CD4-positive, alpha-beta T cell (primary cell): ENCODE results near the gene CATSPER1. TPM values are rescaled to one million over a fixed set of nuclear protein-coding genes. Genes with fewer than 3 reads are reported as not detected.

ENCODE experiments used
- ATAC-seq: fragments of 200-7000 bp; cut with Tn5 transposase; one replicate; pipeline ENCODE4 v1.10.0; 2022; ENCODE audit warnings: mild to moderate bottlenecking; ENCODE audit not compliant: poor library complexity
- CTCF ChIA-PET: fragments of 350-600 bp; sonication (Branson Sonifier 250); formaldehyde crosslinking; loops from one replicate; lab custom pipeline; 2021; ENCODE audit warnings: antibody characterized with exemption, inconsistent platforms; lab: Charles Lee
- POLR2A ChIA-PET: fragments of 350-600 bp; sonication (Branson Sonifier 250); formaldehyde crosslinking; loops from one replicate; lab custom pipeline; 2021; ENCODE audit warnings: antibody characterized with exemption, inconsistent platforms; lab: Charles Lee
- DNase-seq, 14 experiments: peaks; one replicate each; pipeline ENCODE4 v3.0.0-alpha.2; 2013 to 2020; ENCODE audit warnings: mixed read lengths in 2 of 14
- H3K27ac ChIP-seq, 2 donors: one replicate each; pipeline versions ENCODE4 v1.5.1 to v1.7.0; 2013; ENCODE audit warnings: low read length in 2 of 2, low read depth in 1 of 2, mild to moderate bottlenecking in 1 of 2
- H3K27me3 ChIP-seq, 2 experiments: 1 replicate in 1 of 2; 2 replicates in 1 of 2; pipeline versions ENCODE4 v1.6.1 to v1.7.0; 2013; ENCODE audit warnings: low read length in 2 of 2, control low read depth in 1 of 2, mild to moderate bottlenecking in 1 of 2, moderate library complexity in 1 of 2; ENCODE audit not compliant: insufficient read depth in 2 of 2, control insufficient read depth in 1 of 2
- H3K36me3 ChIP-seq: one replicate; pipeline ENCODE4 v1.6.1; 2013; ENCODE audit warnings: low read length, control low read depth; ENCODE audit not compliant: insufficient read depth
- H3K4me1 ChIP-seq: one replicate; pipeline ENCODE4 v1.6.1; 2013; ENCODE audit warnings: low read length, control low read depth; ENCODE audit not compliant: insufficient read depth
- H3K4me3 ChIP-seq: one replicate; pipeline ENCODE4 v1.5.1; 2013; ENCODE audit warnings: mild to moderate bottlenecking, low read length, moderate library complexity
- H3K9me3 ChIP-seq, 2 experiments: 1 replicate in 1 of 2; 2 replicates in 1 of 2; pipeline versions ENCODE4 v1.6.1 to v1.7.0; 2013; ENCODE audit warnings: low read length in 2 of 2, mild to moderate bottlenecking in 2 of 2, control low read depth in 1 of 2, moderate library complexity in 1 of 2; ENCODE audit not compliant: control insufficient read depth in 1 of 2, insufficient read depth in 1 of 2
- H3K27ac Mint-ChIP-seq: one replicate; pipeline ENCODE4 v1.8.0; 2020; ENCODE audit warnings: mixed read lengths
- H3K27me3 Mint-ChIP-seq: one replicate; pipeline ENCODE4 v1.8.0; 2021; ENCODE audit warnings: mixed read lengths
- H3K36me3 Mint-ChIP-seq: one replicate; pipeline ENCODE4 v1.8.0; 2021; ENCODE audit warnings: low read depth, mixed read lengths
- H3K4me1 Mint-ChIP-seq: one replicate; pipeline ENCODE4 v1.8.0; 2021; ENCODE audit warnings: low read depth, mixed read lengths
- H3K4me3 Mint-ChIP-seq: one replicate; pipeline ENCODE4 v1.8.0; 2020; ENCODE audit warnings: mild to moderate bottlenecking, mixed read lengths
- H3K9me3 Mint-ChIP-seq: one replicate; pipeline ENCODE4 v1.8.0; 2020; ENCODE audit warnings: mixed read lengths
- intact Hi-C, 2 experiments: fragments of 100-400 bp; cut with DNase I in 1 of 2; cut with micrococcal nuclease in 1 of 2; formaldehyde crosslinking; loops; one replicate each; pipeline versions ENCODE4 v1.15.1 to v1.9.0; 2023 to 2025; cut with DNase I, micrococcal nuclease
- total RNA-seq, 174 experiments: library from RNA in 2 of 174; stranded (reverse) in 2 of 174; gene quantifications; one replicate each; pipeline ENCODE4 v1.2.3 and lab custom pipeline; 2021 to 2026
- TF ChIP-seq, protein P1 (sequence below): fragments of 200-600 bp; IDR thresholded peaks from one replicate; pipeline ENCODE4 v1.8.0; 2022; ENCODE audit warnings: antibody characterized with exemption, mild to moderate bottlenecking

Gene CATSPER1
- total RNA-seq, 2 experiments from 2014 or later: not detected

DNA sequence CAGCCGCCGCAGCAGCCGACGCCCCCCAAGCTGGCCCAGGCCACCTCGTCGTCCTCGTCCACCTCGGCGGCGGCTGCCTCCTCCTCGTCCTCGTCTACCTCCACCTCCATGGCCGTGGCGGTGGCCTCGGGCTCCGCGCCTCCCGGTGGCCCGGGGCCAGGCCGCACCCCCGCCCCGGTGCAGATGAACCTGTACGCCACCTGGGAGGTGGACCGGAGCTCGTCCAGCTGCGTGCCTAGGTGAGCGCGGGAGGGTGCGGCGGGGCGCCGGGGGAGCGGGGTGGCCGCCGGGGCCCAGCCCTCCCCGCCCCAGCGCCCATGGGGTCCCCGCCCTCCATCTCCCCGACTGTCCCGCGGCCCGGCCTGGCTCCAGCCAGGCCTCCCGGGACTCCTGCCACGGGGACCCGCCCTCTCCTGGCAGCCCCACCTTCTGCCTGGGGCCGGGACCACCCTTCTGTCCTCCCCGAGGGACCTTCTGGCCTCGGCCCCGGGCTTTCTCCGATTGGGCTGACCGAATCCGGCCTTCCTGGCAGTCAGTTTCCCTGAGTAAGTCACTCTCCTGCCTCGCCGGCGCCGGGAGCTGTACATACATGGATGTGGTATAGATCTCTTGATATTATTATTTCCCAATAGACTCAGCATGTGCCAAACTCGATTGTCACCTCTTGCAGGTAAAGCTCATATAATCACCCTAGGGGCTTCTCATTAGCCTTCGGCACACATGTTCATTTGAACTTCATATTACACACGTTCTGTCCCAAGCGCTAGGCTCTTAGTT, 44.5 kb upstream of the CATSPER1 start:
- H3K4me1 Mint-ChIP-seq: peaks cover 73% of the 10 kb centered on the region
- ATAC-seq: peak; percentile 10
- peaks cover 85% of the 10 kb centered on the region for H3K36me3 Mint-ChIP-seq
- H3K9me3 Mint-ChIP-seq: no peaks in the 10 kb centered on the region
- H3K27ac ChIP-seq: peak overlapping the region; percentile 51 to 62
- intact Hi-C loops: loop anchor here (1.0 to 5.0 kb wide), 4 partner anchors 11 to 47 kb away; partner anchors contain the start of gene SF3B2 (in 1 of the 2)
- H3K4me1 ChIP-seq: peaks cover 44% of the 10 kb centered on the region
- peak in 6 of 14 experiments; percentile 17 to 66 (median 38) for DNase-seq
- H3K36me3 ChIP-seq: peaks cover 59% of the 10 kb centered on the region
- H3K4me3 ChIP-seq: peak overlapping the region; percentile 87
- TF ChIP-seq, protein P1, sequence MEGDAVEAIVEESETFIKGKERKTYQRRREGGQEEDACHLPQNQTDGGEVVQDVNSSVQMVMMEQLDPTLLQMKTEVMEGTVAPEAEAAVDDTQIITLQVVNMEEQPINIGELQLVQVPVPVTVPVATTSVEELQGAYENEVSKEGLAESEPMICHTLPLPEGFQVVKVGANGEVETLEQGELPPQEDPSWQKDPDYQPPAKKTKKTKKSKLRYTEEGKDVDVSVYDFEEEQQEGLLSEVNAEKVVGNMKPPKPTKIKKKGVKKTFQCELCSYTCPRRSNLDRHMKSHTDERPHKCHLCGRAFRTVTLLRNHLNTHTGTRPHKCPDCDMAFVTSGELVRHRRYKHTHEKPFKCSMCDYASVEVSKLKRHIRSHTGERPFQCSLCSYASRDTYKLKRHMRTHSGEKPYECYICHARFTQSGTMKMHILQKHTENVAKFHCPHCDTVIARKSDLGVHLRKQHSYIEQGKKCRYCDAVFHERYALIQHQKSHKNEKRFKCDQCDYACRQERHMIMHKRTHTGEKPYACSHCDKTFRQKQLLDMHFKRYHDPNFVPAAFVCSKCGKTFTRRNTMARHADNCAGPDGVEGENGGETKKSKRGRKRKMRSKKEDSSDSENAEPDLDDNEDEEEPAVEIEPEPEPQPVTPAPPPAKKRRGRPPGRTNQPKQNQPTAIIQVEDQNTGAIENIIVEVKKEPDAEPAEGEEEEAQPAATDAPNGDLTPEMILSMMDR: no peak
- H3K9me3 ChIP-seq: no peaks in the 10 kb centered on the region
- ChIA-PET POLR2A (interaction anchor here (0.5 to 7.0 kb wide), 15 partner anchors 10 to 574 kb away, joined by 3 to 135 read pairs (median 5); partner anchors contain the start of gene SF3B2), CTCF (interaction anchor here (0.6 to 4.0 kb wide), 10 partner anchors 9 to 1274 kb away, joined by 3 to 28 read pairs (median 4); partner anchors contain the start of gene SF3B2)
- H3K27me3 Mint-ChIP-seq: no peaks in the 10 kb centered on the region
- peak overlapping the region; percentile 96 for H3K4me3 Mint-ChIP-seq
- H3K27ac Mint-ChIP-seq: peak overlapping the region; percentile 88
- H3K27me3 ChIP-seq: no peaks in the 10 kb centered on the region

DNA sequence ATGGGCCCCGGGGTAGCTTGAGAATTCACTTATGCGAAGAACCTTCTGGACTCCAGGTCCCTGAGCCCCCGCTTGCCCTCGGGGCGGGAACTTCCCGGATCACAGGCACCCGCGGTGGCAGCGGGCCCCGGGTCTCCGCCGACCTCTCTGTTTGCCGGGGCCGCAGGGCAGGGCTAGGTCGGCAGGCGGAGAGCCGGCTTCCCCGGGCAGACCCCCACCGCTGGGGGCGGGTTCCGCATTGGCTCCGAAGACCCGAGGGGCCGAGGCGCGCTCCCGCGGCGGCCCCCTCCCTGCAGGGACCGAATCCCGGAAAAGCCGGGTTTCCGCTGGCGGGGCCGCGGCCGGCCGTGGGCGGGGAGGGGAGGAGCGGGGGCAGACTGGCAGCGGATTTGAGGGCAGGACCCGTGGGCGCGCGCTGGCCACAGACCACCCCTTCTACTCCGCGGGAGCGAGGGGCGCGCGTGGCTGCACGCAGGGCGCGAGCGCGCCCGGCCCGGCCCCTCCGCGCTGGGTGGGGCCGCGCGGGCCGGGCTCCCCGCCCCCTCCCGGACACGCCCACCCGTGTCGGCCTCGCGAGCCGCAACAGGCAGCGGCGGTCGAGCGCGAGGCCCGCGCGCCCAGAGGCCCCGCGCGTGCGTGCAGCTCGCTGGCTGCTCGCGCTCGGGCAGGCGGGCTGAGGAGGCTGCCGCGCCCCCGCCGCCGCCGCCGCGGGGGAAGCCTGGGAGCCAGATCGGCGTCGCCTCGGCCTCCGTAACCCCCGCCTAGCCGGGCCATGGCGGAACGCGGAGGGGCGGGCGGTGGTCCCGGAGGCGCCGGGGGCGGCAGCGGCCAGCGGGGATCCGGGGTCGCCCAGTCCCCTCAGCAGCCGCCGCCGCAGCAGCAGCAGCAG, 43.7 kb upstream of the CATSPER1 start, which contains the start of gene PACS1:
TSS of gene PACS1 (plus strand) at position 558 of the 889 bp plus-strand sequence. CDS start at position 773, 215 bp downstream.
- Histone ChIP-seq H3K4me3 (peak within 1 kb of the TSS; percentile 87), H3K27ac (peak within 1 kb of the TSS; percentile 81 to 85), H3K36me3 (peaks cover 58% of the 10 kb centered on the region), H3K9me3 (peaks cover 0 to 2% of the 10 kb centered on the region in 2 experiments), H3K27me3 (no peaks in the 10 kb centered on the region), H3K4me1 (peaks cover 41% of the 10 kb centered on the region)
- H3K9me3 Mint-ChIP-seq: no peaks in the 10 kb centered on the region
- H3K4me3 Mint-ChIP-seq: peak within 1 kb of the TSS; percentile 96
- POLR2A ChIA-PET: interaction anchor here (0.6 to 7.0 kb wide), 18 partner anchors 11 to 573 kb away, joined by 3 to 135 read pairs (median 5); partner anchors contain the start of gene SF3B2
- ATAC-seq (peak; percentile 67), DNase-seq (peak; percentile 54 to 92 (median 73))
- no peaks in the 10 kb centered on the region for H3K27me3 Mint-ChIP-seq
- peaks cover 86% of the 10 kb centered on the region for H3K36me3 Mint-ChIP-seq
- TF ChIP-seq, protein P1: no peak
- CTCF ChIA-PET: interaction anchor here (0.6 to 4.0 kb wide), 15 partner anchors 9 to 163 kb away, joined by 3 to 29 read pairs (median 7); no protein-coding TSS in a partner anchor
- peak within 1 kb of the TSS; percentile 94 for H3K27ac Mint-ChIP-seq
- intact Hi-C loops: loop anchor here (1.0 to 5.0 kb wide), 8 partner anchors 17 to 64 kb away; partner anchors contain the start of gene SF3B2 (in 2 of the 2)
- peaks cover 73% of the 10 kb centered on the region for H3K4me1 Mint-ChIP-seq
